Ammon's horn (tissue), 1 donor: ENCODE measurements around the gene ANKAR.
A peak's percentile ranks its signal among the peaks of the same experiment; 100 is the strongest.
"Not testable (repeated sequence)": the region's sequence is repeated elsewhere in the genome, so short reads cannot be mapped to it uniquely, and the experiment has no call there.

ENCODE experiments used
- DNase-seq: peaks from one replicate; pipeline ENCODE4 v3.0.0-alpha.2; 2016; ENCODE audit warnings: low spot score

The ANKAR gene, protein sequence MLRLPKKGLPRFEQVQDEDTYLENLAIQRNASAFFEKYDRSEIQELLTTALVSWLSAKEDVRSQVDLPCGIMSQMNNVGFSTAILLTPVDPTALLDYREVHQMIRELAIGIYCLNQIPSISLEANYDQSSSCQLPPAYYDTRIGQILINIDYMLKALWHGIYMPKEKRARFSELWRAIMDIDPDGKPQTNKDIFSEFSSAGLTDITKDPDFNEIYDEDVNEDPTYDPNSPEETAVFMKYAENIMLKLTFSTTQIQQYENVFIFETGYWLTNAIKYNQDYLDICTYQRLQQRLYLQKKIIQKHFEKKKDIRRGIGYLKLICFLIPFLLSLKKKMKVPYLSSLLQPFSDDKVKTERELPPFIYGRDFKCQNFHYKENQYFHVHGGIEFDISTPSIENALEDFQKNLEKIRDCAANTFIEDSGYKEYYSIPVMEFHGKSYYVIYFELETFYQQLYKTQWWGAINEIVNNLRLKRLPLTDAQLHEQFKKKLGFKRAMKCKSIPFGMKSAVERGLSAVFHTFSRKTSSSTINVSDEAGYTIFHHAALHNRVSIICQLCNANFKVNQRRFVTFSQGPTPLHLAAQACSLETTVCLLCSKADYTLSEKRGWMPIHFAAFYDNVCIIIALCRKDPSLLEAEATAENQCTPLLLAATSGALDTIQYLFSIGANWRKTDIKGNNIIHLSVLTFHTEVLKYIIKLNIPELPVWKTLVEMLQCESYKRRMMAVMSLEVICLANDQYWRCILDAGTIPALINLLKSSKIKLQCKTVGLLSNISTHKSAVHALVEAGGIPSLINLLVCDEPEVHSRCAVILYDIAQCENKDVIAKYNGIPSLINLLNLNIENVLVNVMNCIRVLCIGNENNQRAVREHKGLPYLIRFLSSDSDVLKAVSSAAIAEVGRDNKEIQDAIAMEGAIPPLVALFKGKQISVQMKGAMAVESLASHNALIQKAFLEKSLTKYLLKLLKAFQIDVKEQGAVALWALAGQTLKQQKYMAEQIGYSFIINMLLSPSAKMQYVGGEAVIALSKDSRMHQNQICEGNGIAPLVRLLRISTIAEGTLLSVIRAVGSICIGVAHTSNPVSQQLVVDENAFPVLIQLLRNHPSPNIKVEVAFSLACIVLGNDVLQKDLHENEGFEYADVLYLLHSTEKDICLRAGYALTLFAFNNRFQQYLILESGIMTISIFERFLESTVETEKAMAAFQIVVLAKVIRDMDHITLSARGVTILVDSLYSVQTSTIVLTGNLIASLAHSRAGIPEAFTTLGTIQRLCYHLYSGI (N-terminal part only)

DNA sequence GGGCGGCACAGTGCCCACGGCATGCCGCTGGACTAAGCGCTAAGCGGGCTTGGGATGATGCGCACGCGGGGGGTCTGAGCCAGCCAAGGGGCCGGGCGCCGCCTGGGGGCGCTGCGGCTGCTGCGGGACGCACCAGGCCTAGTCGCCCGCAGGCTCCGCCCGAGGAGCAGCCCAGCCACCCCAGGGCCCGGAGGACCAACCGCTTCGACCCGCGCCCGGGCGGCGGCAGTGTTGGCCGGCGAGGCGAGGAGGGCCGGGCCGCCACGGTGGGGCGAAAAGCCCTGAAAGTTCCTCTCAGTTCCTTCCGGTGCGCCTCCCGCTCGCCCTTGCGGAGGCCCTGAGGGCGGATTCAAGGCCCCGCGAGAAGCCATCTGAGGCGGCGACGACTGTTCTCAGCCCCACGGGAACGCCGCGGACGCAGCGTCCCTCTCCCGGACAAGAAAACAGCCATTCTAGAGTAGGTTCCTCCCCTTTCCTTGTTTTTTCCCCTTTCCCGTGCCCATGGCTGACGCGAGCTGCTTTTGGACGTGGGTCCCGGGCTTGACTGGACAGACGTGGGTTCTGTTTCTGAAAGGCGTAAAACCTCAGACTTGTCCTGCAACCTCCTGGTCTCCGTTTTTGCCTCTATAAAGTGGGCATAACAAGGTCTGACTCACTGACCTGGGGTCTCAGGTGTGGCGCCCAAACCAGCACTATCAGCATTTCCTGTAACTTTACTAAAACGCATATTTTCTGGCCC lies at the start of gene ANKAR:
Gene ANKAR (plus strand): TSS at position 297 of the 739 bp plus-strand sequence. CDS start 1,821 bp downstream, outside the sequence.
- DNase-seq: peak; percentile 89

DNA sequence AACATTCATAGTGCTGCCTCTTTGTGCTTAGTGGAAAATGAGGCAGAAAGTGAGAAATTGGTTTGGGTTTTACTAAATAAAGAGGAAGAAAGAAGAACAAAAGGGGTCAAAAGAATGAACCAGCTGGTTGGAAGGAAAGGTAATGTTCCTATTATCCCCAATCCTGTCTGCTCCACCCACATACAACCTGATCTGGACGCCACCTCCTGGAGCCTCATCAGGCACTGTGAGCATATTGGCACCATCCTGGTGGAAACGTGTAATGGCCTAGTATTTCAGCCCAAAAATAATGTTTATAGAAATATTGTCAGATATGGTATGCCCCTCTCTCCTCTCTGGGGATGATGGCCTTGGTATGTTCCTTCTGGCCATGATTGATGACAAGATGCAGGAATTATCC lies 48.8 kb upstream of the ANKAR start:
- no peak for DNase-seq

DNA sequence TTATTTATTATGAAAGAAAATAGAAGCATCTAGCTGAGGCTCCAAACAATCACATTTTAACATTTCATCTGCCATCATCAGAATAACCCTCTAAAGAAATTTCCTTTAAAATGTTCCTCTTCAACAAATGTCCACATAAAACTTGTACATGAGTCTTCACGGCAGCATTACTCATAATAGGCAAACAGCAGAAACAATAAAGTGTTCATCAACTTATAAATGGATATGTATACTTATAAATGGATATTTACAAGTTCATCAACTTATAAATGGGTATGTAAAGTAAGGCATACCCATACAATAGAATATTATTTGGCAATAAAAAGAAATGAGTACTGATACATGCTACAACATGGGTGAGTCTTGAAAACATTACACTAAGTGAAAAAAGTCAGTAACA lies 46.7 kb upstream of the ANKAR start:
- no peak for DNase-seq

DNA sequence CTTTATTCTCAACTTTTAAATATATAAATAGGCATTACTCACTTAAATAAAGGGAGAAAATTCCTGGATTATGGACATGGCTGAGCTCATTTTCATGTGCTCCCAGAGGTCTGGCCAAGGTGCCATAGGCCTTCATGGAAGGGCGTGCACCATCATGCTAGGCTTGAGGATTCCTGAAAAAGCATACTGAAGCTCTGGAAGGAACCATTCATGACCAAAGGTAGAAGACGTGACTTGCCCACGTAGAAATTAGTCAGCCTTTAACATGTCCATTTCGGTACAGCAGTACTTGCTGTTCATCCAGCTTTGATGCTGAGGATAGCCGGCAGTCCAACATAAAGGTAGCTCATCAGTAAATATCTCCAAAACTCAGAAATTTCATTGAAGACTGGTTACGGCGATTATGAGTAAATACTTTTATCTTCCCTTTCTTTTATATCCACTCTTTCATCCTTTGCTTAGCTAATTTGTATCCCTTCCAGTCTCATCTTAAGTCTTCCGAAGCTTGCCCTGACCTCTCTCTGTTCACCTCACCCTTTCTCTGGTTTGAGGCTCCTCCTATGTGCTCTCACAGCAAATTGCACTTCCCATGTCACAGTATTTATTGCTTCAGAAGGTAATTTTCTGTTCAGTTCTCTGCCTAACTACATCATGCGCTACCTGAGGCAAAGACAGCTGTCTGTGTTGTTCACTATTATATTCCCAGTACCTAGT lies 45.5 kb upstream of the ANKAR start:
- DNase-seq: no peak

DNA sequence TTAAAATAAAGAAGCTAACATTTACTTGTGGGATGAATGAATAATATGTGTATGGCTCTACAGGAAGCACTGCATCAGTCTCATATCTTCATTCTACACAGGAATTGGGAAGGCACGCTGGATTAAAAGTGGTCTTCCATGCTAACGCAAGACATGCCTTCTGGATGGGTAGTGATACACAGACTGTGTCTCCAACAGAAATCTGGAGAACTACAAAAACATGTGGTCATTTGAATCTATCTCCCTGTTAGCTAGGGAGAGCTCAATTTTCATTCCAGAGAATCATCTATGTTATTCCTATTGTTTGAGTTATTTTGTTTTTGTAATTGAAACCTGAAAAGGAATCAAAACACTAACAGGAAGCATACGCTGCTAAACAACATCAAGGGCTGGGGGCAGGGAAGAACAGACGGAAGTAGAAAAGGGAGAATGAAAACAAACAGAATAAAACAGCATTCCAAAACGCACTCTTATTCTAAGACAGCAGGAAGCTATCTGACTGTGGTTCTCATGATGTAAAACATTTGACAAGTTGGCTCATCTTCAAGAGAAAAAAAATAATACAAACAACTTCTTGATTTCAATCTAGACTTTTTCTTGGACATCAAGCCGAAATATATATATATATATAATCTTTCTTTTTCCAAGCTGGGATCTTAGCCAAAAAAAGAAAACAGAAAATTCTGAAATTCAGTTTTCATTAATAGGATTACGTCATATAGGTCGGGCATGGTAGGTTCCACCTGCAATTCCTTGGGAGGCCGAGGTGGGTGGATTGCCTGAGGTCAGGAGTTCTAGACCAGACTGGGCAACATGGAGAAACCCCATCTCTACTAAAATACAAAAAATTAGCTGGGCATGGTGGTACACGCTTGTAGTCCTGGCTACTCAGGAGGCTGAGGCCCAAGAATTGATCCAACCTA lies 44.7 kb upstream of the ANKAR start:
- DNase-seq: no peak

DNA sequence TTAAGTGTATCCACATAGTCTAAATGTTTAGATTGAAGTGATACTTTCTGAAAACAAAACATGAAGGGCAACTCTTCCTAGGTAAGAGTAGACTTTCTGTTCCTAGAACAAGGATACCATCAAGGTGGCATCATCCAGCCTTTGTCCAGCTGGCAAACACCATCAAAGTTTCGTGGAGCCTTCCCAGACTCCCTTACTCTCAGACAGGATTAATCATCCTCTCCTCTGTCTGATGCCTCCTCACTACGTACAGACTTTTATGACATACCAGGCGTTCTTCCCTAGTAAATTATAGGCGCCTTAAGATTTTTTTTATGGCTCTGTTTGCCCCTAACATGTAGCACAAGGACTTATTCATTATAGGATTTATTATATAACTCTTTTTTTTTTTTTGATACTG lies 42.6 kb upstream of the ANKAR start:
- no peak for DNase-seq

DNA sequence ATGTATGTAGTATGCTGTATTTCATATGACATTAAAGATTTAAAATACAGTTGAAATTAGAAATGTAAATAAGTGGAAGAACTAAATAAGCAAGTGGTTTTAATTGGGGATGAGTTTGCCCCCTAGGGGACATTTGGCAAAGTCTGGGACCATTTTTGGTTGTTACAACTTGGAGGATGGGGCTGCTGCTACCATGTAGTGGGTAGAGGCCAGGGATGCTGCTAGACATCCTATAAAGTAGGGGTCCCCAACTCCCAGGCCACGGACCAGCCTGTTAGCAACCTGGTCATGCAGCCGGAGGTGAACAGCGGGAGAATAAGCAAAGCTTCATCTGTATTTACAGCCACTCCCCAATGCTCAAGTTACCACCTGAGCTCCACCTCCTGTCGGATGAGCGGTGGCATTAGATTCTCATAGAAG lies 41.1 kb upstream of the ANKAR start:
- DNase-seq: no peak

DNA sequence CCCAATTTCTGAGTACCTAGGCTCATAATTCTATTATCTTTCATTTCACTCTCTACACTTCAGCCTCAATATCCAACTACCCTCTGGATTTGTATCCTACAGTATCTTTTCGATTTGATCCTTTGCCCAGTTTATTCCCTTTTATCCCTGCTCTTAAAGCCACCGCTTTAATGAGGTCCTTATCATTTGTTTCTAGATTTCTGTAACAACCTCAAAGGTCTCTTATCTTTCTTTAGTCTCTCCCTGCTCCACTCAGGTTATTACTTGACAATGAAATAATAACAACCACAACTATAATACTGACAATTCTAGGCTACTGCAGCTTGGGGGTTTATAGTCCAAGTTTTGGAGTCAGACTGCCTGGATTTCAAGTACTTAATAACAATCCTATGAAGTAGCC lies 39.1 kb upstream of the ANKAR start:
- DNase-seq: no peak

DNA sequence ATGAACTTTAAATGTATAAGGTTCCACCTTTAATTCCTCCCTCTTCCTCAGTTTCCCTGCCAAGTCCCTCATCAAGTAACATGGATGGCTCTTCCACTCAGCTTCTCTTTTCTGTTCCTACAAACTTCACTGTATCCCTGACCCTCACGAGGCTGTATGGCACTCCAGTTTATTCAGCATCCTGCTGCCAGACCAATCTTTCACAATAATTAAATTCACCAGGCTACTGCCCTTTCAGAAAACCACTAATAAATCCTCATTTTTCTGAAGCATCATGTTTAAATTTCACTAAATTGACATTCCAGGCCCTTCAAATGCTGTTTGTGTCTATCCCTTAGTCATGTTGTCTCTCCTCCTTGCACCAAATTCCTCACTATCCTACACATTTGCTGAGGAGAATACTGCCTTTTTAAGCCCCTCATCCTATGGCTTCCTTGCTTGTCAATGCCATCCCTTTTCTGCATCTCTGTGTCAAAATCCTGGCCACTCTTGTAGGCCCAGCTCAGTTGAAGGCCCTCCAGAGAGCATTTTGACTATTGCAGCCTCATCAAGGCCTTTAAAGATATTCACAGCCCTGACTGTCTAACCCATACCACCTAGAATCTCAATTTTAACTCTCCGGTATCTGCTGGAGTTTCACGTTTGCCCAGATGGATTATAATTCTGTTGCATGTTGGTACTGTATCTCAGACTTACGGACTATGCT lies 36.0 kb upstream of the ANKAR start:
- no peak for DNase-seq

DNA sequence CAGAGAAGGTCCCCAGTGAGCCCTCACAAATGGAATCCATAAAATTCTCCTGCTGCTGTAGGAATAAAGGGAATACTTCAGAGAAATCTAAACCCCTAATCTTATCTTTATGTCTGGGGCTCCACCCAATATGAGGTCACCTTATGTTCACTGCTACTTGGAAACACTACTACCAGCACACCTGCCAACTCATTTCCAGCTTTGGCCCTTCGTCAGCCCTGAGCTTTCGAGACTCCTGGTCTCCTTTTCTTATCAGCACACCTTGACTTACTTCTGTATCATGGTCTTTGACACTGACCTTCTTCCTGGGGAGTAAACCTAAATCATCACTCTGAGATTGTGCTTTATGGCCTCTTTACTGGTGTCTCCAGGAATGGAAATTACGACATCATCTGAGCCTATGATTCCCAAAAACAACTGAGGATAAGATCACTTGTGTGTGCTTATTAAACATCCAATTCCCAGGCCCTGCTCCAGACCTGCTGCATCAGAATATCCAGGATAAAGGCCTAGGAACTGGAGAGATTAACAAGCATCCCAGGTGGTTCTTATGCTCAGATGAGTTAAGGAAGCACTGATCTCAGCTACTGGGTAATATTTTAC lies 35.4 kb upstream of the ANKAR start:
- no peak for DNase-seq

DNA sequence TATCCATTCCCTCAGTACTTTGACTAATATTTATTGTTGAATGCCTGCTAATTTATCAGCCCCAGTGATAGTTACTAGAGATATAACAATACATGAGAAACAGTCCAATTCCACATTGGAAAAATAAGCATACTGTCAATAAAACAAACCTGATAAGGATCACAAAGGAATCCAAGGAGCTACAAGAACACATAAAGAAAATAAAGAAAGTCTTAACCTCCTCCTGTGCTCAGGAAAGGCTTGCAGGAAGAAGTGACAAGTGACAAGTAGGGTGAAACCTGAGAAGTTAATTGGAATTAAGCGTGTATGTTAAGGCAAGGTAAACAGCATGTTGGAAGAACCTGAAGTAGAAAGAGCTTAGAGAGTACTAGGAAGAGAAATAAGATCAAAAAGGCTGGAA lies 33.5 kb upstream of the ANKAR start:
- DNase-seq: no peak

DNA sequence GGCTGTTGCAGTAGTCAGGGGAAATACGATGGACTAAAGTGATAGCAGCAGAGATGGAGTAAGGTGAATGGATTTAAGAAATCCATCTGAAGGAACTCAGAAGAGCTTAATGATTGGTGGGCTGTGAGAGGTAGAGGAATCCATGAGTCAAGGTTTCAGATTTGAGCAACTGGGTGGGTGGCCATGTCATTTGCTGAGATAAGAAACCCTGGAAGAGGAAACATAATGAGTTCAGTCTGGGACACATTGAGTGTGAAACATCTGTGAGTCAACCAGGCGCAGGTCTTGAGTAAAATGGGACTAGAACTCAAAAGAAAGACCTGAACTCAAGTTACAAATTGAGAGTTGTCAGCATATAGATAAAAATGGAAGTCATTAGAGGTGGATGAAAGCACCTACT lies 32.9 kb upstream of the ANKAR start:
- DNase-seq: no peak

DNA sequence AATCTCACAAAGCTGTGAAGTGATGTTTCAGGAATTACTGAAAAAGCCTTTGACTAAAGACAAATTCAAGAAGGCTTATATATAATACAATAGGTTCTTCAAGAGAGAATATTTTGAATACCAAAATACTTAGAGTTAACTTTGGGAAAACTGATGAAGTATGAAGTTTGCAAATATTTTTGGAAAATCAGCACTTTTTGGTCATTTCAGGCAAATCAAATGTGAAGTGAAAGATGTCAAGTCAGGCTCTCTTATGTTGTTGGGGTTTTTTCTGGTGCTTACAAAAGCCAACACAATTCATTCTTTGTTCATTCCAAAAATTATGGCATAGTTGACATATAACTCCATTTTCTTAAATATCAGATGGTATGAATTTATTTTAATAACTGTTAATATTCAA lies 27.9 kb upstream of the ANKAR start:
- no peak for DNase-seq

DNA sequence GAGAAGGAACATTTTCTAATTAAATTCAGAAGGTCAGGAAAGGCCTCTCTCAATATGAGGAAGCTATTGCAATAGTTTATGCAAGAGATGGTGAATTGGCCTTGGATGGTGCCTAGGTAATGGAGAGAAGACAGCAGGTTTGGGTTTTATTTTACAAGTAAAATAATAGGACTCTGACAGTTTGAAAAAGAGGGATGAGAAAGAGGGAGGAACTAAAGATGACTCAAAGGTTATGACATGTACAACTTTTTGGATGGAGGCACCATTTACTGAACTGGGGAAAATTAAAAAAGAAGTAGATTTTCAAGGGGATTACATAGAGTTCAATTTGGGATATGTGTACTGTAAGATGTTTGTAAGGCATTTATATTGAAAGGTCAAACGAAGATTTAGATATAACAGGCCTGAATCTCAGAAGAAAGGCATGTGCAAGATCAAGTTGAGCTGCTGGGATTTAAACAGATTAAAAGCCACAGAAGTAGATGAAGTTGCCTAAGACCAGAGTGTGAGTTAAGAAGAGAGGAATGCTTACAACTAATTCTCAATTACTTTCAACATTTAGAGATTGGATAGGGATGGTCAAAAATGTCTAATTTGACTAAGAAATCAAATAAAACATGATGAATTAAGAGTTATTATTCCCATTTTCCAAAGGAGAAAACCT lies 25.5 kb upstream of the ANKAR start:
- DNase-seq: no peak

DNA sequence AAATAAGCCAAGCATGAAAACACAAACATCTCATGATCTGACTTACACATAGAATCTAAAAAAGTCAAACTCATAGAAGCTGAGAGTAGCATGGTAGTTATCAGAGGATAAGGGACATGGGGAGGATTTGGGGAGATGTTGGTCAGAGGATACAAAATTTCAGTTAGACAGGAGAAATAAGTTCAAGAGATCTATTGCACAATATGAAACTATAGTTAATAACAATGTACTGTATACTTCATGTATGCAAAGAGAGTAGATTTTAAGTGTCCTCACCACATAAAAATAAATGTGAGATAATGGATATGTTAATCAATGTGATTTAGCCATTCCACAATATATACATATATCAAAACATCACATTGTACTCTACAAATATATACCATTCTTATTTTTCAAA lies 23.2 kb upstream of the ANKAR start:
- no peak for DNase-seq

DNA sequence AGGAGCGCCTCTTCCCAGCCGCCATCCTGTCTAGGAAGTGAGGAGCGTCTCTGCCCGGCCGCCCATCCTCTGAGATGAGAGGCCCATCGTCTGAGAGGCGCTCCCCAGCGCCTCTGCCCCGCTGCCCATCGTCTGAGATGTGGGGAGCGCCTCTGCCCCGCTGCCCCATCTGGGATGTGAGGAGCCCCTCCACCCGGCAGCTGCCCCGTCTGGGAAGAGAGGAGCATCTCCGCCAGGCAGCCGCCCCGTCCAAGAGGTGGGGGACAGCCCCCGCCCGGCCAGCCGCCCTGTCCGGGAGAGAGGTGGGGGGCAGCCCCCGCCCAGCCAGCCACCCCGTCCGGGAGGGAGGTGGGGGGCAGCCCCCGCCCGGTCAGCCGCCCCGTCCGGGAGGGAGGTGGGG lies 21.0 kb upstream of the ANKAR start:
- not testable (repeated sequence) for DNase-seq

DNA sequence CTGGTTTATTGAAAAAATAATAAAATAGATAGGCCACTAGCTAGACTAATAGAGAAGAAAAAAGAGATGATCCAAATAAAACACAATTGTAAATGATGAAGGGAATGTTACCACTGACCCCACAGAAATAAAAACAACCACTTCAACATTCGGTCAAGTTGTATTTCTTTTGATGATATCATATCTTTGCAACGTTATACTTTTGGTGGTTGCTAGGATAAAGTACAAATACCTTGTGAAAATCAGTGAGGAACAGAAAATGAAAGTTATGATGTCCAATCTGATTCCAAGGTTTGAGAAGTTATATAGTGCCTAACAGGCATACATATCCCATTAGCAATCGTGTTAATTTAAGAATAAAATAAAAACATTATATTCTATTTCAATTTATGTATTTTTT lies 19.8 kb upstream of the ANKAR start:
- DNase-seq: no peak

DNA sequence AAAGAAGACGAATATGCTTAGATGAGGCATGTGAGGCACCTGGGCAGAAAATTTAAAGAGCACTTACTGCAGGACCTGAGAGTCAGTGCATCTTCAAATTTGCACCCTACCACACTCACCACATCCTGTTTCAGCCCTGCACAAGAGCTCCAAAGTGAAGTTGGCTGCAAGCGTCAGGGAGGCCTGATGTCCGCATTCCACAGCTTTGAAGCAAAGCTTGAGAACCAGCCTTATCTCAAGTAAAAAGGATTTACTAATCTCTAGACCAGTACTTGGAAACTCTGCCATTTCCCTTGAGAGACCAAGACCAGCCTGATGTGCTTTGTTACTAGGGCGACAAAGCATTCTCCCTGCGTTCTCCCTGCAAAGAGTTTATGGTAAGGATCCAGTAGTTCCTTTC lies 16.6 kb upstream of the ANKAR start:
- no peak for DNase-seq
